Adipocyte (in vitro differentiated cells): ENCODE data around the gene GIPR.

Experiments
- DNase-seq: peaks from one replicate; pipeline ENCODE4 v3.0.0-alpha.2; 2015; ENCODE audit warnings: low read depth
- H3K27me3 ChIP-seq: replicated peaks from 2 replicates; pipeline ENCODE4 v1.7.0; 2013; ENCODE audit warnings: mild to moderate bottlenecking, low read length, moderate library complexity; ENCODE audit not compliant: control insufficient read depth, insufficient read depth
- H3K36me3 ChIP-seq: 2 replicates; pipeline ENCODE4 v1.7.0; 2013; ENCODE audit warnings: low read length, mild to moderate bottlenecking, moderate library complexity; ENCODE audit not compliant: control insufficient read depth, insufficient read depth, severe bottlenecking
- H3K4me1 ChIP-seq: 2 replicates; pipeline ENCODE4 v1.7.0; 2013; ENCODE audit warnings: mild to moderate bottlenecking, low read length, moderate library complexity; ENCODE audit not compliant: control insufficient read depth, insufficient read depth
- H3K4me3 ChIP-seq: 2 replicates; pipeline ENCODE4 v1.7.0; 2013; ENCODE audit warnings: mild to moderate bottlenecking, low read length, moderate library complexity
- H3K9ac ChIP-seq: 2 replicates; pipeline ENCODE4 v1.7.0; 2013; ENCODE audit warnings: mild to moderate bottlenecking, low read length, moderate library complexity
- H3K9me3 ChIP-seq: 2 replicates; pipeline ENCODE4 v1.7.0; 2013; ENCODE audit warnings: mild to moderate bottlenecking, low read length, moderate library complexity; ENCODE audit not compliant: control insufficient read depth

Gene GIPR

GRCh38 chr19:45653634-45654033 lies 14.4 kb upstream of the GIPR start:
- no peak overlapping the region for H3K9ac ChIP-seq
- no peaks in the 10 kb centered on the region for H3K36me3 ChIP-seq
- H3K9me3 ChIP-seq = no peaks in the 10 kb centered on the region
- H3K4me3 ChIP-seq = no peak overlapping the region
- no peaks in the 10 kb centered on the region for H3K4me1 ChIP-seq
- DNase-seq = no peak
- peaks cover 1% of the 10 kb centered on the region for H3K27me3 ChIP-seq

- H3K4me1 ChIP-seq = no peaks in the 10 kb centered on the region
- no peaks in the 10 kb centered on the region for H3K9me3 ChIP-seq
- no peak overlapping the region for H3K4me3 ChIP-seq
- H3K9ac ChIP-seq = no peak overlapping the region
- peaks cover 11% of the 10 kb centered on the region for H3K27me3 ChIP-seq
- no peak for DNase-seq
- no peaks in the 10 kb centered on the region for H3K36me3 ChIP-seq
Observed at GRCh38 chr19:45655073-45655472, 12.9 kb upstream of the GIPR start.

GRCh38 chr19:45657520-45658167 lies 10.4 kb upstream of the GIPR start:
- no peak for DNase-seq
- Histone ChIP-seq H3K9me3 (no peaks in the 10 kb centered on the region), H3K4me1 (no peaks in the 10 kb centered on the region), H3K9ac (no peak overlapping the region), H3K4me3 (no peak overlapping the region), H3K36me3 (no peaks in the 10 kb centered on the region), H3K27me3 (peaks cover 17% of the 10 kb centered on the region)

GRCh38 chr19:45659096-45659729 lies 8.8 kb upstream of the GIPR start:
- H3K9me3 ChIP-seq = no peaks in the 10 kb centered on the region
- no peaks in the 10 kb centered on the region for H3K36me3 ChIP-seq
- no peak overlapping the region for H3K9ac ChIP-seq
- peaks cover 17% of the 10 kb centered on the region for H3K27me3 ChIP-seq
- H3K4me1 ChIP-seq = peaks cover 3% of the 10 kb centered on the region
- no peak overlapping the region for H3K4me3 ChIP-seq
- no peak for DNase-seq

GRCh38 chr19:45660636-45661035 lies 7.4 kb upstream of the GIPR start:
- H3K27me3 ChIP-seq = peaks cover 17% of the 10 kb centered on the region
- peaks cover 10% of the 10 kb centered on the region for H3K4me1 ChIP-seq

GRCh38 chr19:45663800-45664199 lies 4.2 kb upstream of the GIPR start:
- Histone ChIP-seq H3K4me1 (peaks cover 21% of the 10 kb centered on the region), H3K9ac (no peak overlapping the region), H3K4me3 (peak overlapping the region; percentile 1), H3K9me3 (no peaks in the 10 kb centered on the region), H3K36me3 (no peaks in the 10 kb centered on the region), H3K27me3 (peaks cover 14% of the 10 kb centered on the region)
- DNase-seq = no peak

More at GRCh38 chr19:45660636-45661035, 7.4 kb upstream of the GIPR start:
- Histone ChIP-seq H3K9ac (no peak overlapping the region), H3K9me3 (no peaks in the 10 kb centered on the region), H3K4me3 (no peak overlapping the region), H3K36me3 (no peaks in the 10 kb centered on the region)
- no peak for DNase-seq

- H3K27me3 ChIP-seq = peaks cover 10% of the 10 kb centered on the region
- H3K9me3 ChIP-seq = no peaks in the 10 kb centered on the region
- no peak overlapping the region for H3K9ac ChIP-seq
- no peak for DNase-seq
- peaks cover 24% of the 10 kb centered on the region for H3K4me1 ChIP-seq
- peak overlapping the region; percentile 1 for H3K4me3 ChIP-seq
- no peaks in the 10 kb centered on the region for H3K36me3 ChIP-seq
Observed at GRCh38 chr19:45664575-45664974, 3.4 kb upstream of the GIPR start.

- H3K9me3 ChIP-seq = no peaks in the 10 kb centered on the region
- peak overlapping the region; percentile 68 for H3K4me3 ChIP-seq
- H3K27me3 ChIP-seq = peaks cover 22% of the 10 kb centered on the region
- H3K36me3 ChIP-seq = no peaks in the 10 kb centered on the region
- DNase-seq = peak; percentile 56
- H3K9ac ChIP-seq = peak overlapping the region; percentile 42
- H3K4me1 ChIP-seq = peaks cover 24% of the 10 kb centered on the region
Observed at GRCh38 chr19:45668342-45668871, 386 bp downstream of the GIPR start.

GRCh38 chr19:45670670-45671453 lies 2.8 kb downstream of the GIPR start:
- peaks cover 14% of the 10 kb centered on the region for H3K4me1 ChIP-seq
- DNase-seq = peak; percentile 87
- peaks cover 31% of the 10 kb centered on the region for H3K27me3 ChIP-seq
- H3K36me3 ChIP-seq = no peaks in the 10 kb centered on the region
- H3K9me3 ChIP-seq = no peaks in the 10 kb centered on the region
- no peak overlapping the region for H3K4me3 ChIP-seq
- H3K9ac ChIP-seq = no peak overlapping the region

GRCh38 chr19:45674946-45675345 lies 6.9 kb downstream of the GIPR start:
- no peak for DNase-seq
- H3K4me1 ChIP-seq = peaks cover 6% of the 10 kb centered on the region
- no peaks in the 10 kb centered on the region for H3K9me3 ChIP-seq
- peaks cover 38% of the 10 kb centered on the region for H3K27me3 ChIP-seq
- H3K4me3 ChIP-seq = no peak overlapping the region
- H3K36me3 ChIP-seq = no peaks in the 10 kb centered on the region
- no peak overlapping the region for H3K9ac ChIP-seq

GRCh38 chr19:45676851-45677263 lies 8.8 kb downstream of the GIPR start:
- Histone ChIP-seq H3K27me3 (peaks cover 24% of the 10 kb centered on the region), H3K9ac (no peak overlapping the region), H3K4me3 (no peak overlapping the region), H3K36me3 (no peaks in the 10 kb centered on the region), H3K4me1 (peaks cover 6% of the 10 kb centered on the region), H3K9me3 (no peaks in the 10 kb centered on the region)
- no peak for DNase-seq
